GM21619 (cell line): ENCODE results near the gene CNRIP1.
"Not testable (repeated sequence)": the region's sequence is repeated elsewhere in the genome, so short reads cannot be mapped to it uniquely, and the experiment has no call there.

Source experiments
- ATAC-seq: cut with Tn5 transposase; IDR thresholded peaks from one replicate; pipeline ENCODE4 v1.9.1; 2021; ENCODE audit not compliant: unreplicated experiment

CNRIP1 gene

GRCh38 chr2:68341062-68341329 is 21.2 kb upstream of the CNRIP1 start:
- no peak for ATAC-seq

GRCh38 chr2:68340226-68341061 is 20.7 kb upstream of the CNRIP1 start:
- no peak for ATAC-seq

- no peak for ATAC-seq
Observed at GRCh38 chr2:68336192-68336591, 16.4 kb upstream of the CNRIP1 start.

GRCh38 chr2:68333931-68334330 is 14.2 kb upstream of the CNRIP1 start:
- no peak for ATAC-seq

- no peak for ATAC-seq
Observed at GRCh38 chr2:68333009-68333408, 13.3 kb upstream of the CNRIP1 start.

- no peak for ATAC-seq
Observed at GRCh38 chr2:68330691-68331090, 10.9 kb upstream of the CNRIP1 start.

- no peak for ATAC-seq
Observed at GRCh38 chr2:68328901-68329300, 9.2 kb upstream of the CNRIP1 start.

GRCh38 chr2:68325056-68325455 is 5.3 kb upstream of the CNRIP1 start:
- ATAC-seq: no peak

GRCh38 chr2:68320118-68320641 is 431 bp upstream of the CNRIP1 start:
- no peak for ATAC-seq

- ATAC-seq: no peak
Observed at GRCh38 chr2:68318914-68319397, 793 bp downstream of the CNRIP1 start.

- no peak for ATAC-seq
Observed at GRCh38 chr2:68317971-68318913, 1.5 kb downstream of the CNRIP1 start.

GRCh38 chr2:68316111-68316510 is 3.6 kb downstream of the CNRIP1 start:
- no peak for ATAC-seq

- ATAC-seq: no peak
Observed at GRCh38 chr2:68311033-68311432, 8.7 kb downstream of the CNRIP1 start.

- ATAC-seq: no peak
Observed at GRCh38 chr2:68309426-68309825, 10.3 kb downstream of the CNRIP1 start.

GRCh38 chr2:68303902-68304272 is 15.9 kb downstream of the CNRIP1 start:
- ATAC-seq: not testable (repeated sequence)

GRCh38 chr2:68303033-68303901 is 16.5 kb downstream of the CNRIP1 start:
- ATAC-seq: no peak

GRCh38 chr2:68302281-68302875 is 17.4 kb downstream of the CNRIP1 start:
- no peak for ATAC-seq

- no peak for ATAC-seq
Observed at GRCh38 chr2:68295516-68295915, 24.2 kb downstream of the CNRIP1 start.

- no peak for ATAC-seq
Observed at GRCh38 chr2:68294913-68295312, 24.8 kb downstream of the CNRIP1 start.

- no peak for ATAC-seq
Observed at GRCh38 chr2:68294187-68294586, 25.6 kb downstream of the CNRIP1 start.
